HEK293 (cell line): ENCODE results near the gene TIAM2.

Source experiments
- CTCF ChIA-PET: fragments of 350-600 bp; formaldehyde crosslinking; extraction: SDS; loops from one replicate; lab custom pipeline; 2021; ENCODE audit warnings: antibody characterized with exemption; lab: Yijun Ruan, JAX
- POLR2A ChIA-PET: fragments of 300-600 bp; formaldehyde crosslinking; extraction: SDS; loops from one replicate; lab custom pipeline; 2020; ENCODE audit warnings: antibody characterized with exemption, inconsistent platforms; lab: Yijun Ruan, JAX
- H3K27ac ChIP-seq: fragments of 200-500 bp; sonication (Bioruptor generic); 2 replicates; pipeline ENCODE4 v1.5.1; 2014; ENCODE audit warnings: low read depth, low read length, control low read depth, inconsistent platforms; ENCODE audit errors: extremely low read depth
- H3K36me3 ChIP-seq, 2 experiments: fragments of 200-500 bp in 1 of 2; sonication (Bioruptor generic) in 1 of 2; 1 replicate in 1 of 2; 2 replicates in 1 of 2; pipeline ENCODE4 v1.5.1; 2014 to 2017; ENCODE audit warnings: inconsistent platforms in 2 of 2, low read length in 2 of 2; ENCODE audit not compliant: control insufficient read depth in 2 of 2, insufficient read depth in 1 of 2
- H3K4me1 ChIP-seq: fragments of 200-500 bp; sonication (Bioruptor generic); 2 replicates; pipeline ENCODE4 v1.5.1; 2014; ENCODE audit warnings: mild to moderate bottlenecking, low read length, inconsistent platforms; ENCODE audit not compliant: control insufficient read depth, insufficient read depth
- H3K4me3 ChIP-seq: 2 replicates; pipeline ENCODE4 v1.5.1; 2011; ENCODE audit warnings: low read depth, mild to moderate bottlenecking, control low read depth, low read length, moderate library complexity
- H3K9me3 ChIP-seq: fragments of 200-500 bp; sonication (Bioruptor generic); 2 replicates; pipeline ENCODE4 v1.5.1; 2014; ENCODE audit warnings: low read depth, low read length, inconsistent platforms; ENCODE audit not compliant: control insufficient read depth, insufficient read depth
- CTCF ChIP-seq: fragments of 450-650 bp; formaldehyde crosslinking; IDR thresholded peaks from 2 replicates; pipeline ENCODE4 v1.5.1; 2016; ENCODE audit warnings: missing biosample characterization, missing genetic modification characterization
- GLIS2 ChIP-seq: fragments of 450-650 bp; formaldehyde crosslinking; IDR thresholded peaks from 2 replicates; pipeline ENCODE4 v1.5.1; 2016; ENCODE audit warnings: missing biosample characterization, missing genetic modification characterization
- MYNN ChIP-seq: fragments of 450-650 bp; formaldehyde crosslinking; IDR thresholded peaks from 2 replicates; pipeline ENCODE4 v1.5.1; 2016; ENCODE audit warnings: missing biosample characterization, missing genetic modification characterization, borderline replicate concordance
- PRDM1 ChIP-seq: fragments of 450-650 bp; formaldehyde crosslinking; IDR thresholded peaks from 2 replicates; pipeline ENCODE4; 2016; ENCODE audit warnings: missing biosample characterization, missing genetic modification characterization
- PRDM6 ChIP-seq: fragments of 450-650 bp; formaldehyde crosslinking; IDR thresholded peaks from 2 replicates; pipeline ENCODE4 v1.5.1; 2017; ENCODE audit warnings: missing biosample characterization, missing genetic modification characterization
- ZBTB7A ChIP-seq: fragments of 450-650 bp; formaldehyde crosslinking; IDR thresholded peaks from 2 replicates; pipeline ENCODE4 v1.5.1; 2016; ENCODE audit warnings: low read depth, missing biosample characterization, missing genetic modification characterization
- ZNF112 ChIP-seq: fragments of 450-650 bp; formaldehyde crosslinking; IDR thresholded peaks from 2 replicates; pipeline ENCODE4 v1.5.0; 2017; ENCODE audit warnings: missing biosample characterization, missing genetic modification characterization
- ZNF121 ChIP-seq: fragments of 450-650 bp; formaldehyde crosslinking; IDR thresholded peaks from 2 replicates; pipeline ENCODE4 v1.5.1; 2016; ENCODE audit warnings: missing biosample characterization, missing genetic modification characterization
- ZNF133 ChIP-seq: fragments of 450-650 bp; formaldehyde crosslinking; IDR thresholded peaks from 2 replicates; pipeline ENCODE4 v1.5.1; 2016; ENCODE audit warnings: missing biosample characterization, missing genetic modification characterization
- ZNF138 ChIP-seq: fragments of 450-650 bp; formaldehyde crosslinking; IDR thresholded peaks from 2 replicates; pipeline ENCODE4 v1.5.1; 2016; ENCODE audit warnings: missing biosample characterization, missing genetic modification characterization, borderline replicate concordance
- ZNF140 ChIP-seq: fragments of 450-650 bp; formaldehyde crosslinking; IDR thresholded peaks from 2 replicates; pipeline ENCODE4 v1.5.1; 2016; ENCODE audit warnings: missing biosample characterization, missing genetic modification characterization
- ZNF157 ChIP-seq: fragments of 450-650 bp; formaldehyde crosslinking; IDR thresholded peaks from 2 replicates; pipeline ENCODE4 v1.5.1; 2016; ENCODE audit warnings: missing biosample characterization, missing genetic modification characterization
- ZNF19 ChIP-seq: fragments of 450-650 bp; formaldehyde crosslinking; IDR thresholded peaks from 2 replicates; pipeline ENCODE4; 2016; ENCODE audit warnings: missing biosample characterization, missing genetic modification characterization, low read depth
- ZNF211 ChIP-seq: fragments of 450-650 bp; formaldehyde crosslinking; IDR thresholded peaks from 2 replicates; pipeline ENCODE4 v1.5.1; 2016; ENCODE audit warnings: low read depth, missing biosample characterization, missing genetic modification characterization
- ZNF23 ChIP-seq: fragments of 450-650 bp; formaldehyde crosslinking; IDR thresholded peaks from 2 replicates; pipeline ENCODE4 v1.5.1; 2016; ENCODE audit warnings: missing biosample characterization, missing genetic modification characterization, borderline replicate concordance
- ZNF24 ChIP-seq: fragments of 450-650 bp; formaldehyde crosslinking; IDR thresholded peaks from 2 replicates; pipeline ENCODE4 v1.5.1; 2016; ENCODE audit warnings: missing biosample characterization, missing genetic modification characterization
- ZNF248 ChIP-seq: fragments of 450-650 bp; formaldehyde crosslinking; IDR thresholded peaks from 2 replicates; pipeline ENCODE4 v1.5.1; 2017; ENCODE audit warnings: missing biosample characterization, missing genetic modification characterization
- ZNF266 ChIP-seq: fragments of 450-650 bp; formaldehyde crosslinking; IDR thresholded peaks from 2 replicates; pipeline ENCODE4 v1.5.1; 2016; ENCODE audit warnings: missing biosample characterization, missing genetic modification characterization, low read depth
- ZNF302 ChIP-seq: fragments of 450-650 bp; formaldehyde crosslinking; IDR thresholded peaks from 2 replicates; pipeline ENCODE4 v1.5.1; 2016; ENCODE audit warnings: missing biosample characterization, missing genetic modification characterization, low read depth
- ZNF37A ChIP-seq: fragments of 450-650 bp; IDR thresholded peaks from 2 replicates; pipeline ENCODE4 v1.5.1; 2018; ENCODE audit warnings: missing biosample characterization, missing genetic modification characterization
- ZNF423 ChIP-seq: fragments of 450-650 bp; formaldehyde crosslinking; IDR thresholded peaks from 2 replicates; pipeline ENCODE4 v1.5.1; 2016; ENCODE audit warnings: missing biosample characterization, missing genetic modification characterization
- ZNF426 ChIP-seq: fragments of 450-650 bp; formaldehyde crosslinking; IDR thresholded peaks from 2 replicates; pipeline ENCODE4 v1.5.1; 2017; ENCODE audit warnings: missing biosample characterization, missing genetic modification characterization, mild to moderate bottlenecking, inconsistent platforms, moderate library complexity
- ZNF548 ChIP-seq: fragments of 450-650 bp; formaldehyde crosslinking; IDR thresholded peaks from 2 replicates; pipeline ENCODE4 v1.5.1; 2016; ENCODE audit warnings: missing biosample characterization, missing genetic modification characterization
- ZNF561 ChIP-seq: fragments of 450-650 bp; IDR thresholded peaks from 2 replicates; pipeline ENCODE4 v1.5.1; 2018; ENCODE audit warnings: missing biosample characterization, missing genetic modification characterization, borderline replicate concordance
- ZNF580 ChIP-seq: fragments of 450-650 bp; formaldehyde crosslinking; IDR thresholded peaks from 2 replicates; pipeline ENCODE4 v1.5.1; 2016; ENCODE audit warnings: missing biosample characterization, missing genetic modification characterization
- ZNF600 ChIP-seq: fragments of 450-650 bp; formaldehyde crosslinking; IDR thresholded peaks from 2 replicates; pipeline ENCODE4 v1.5.1; 2016; ENCODE audit warnings: missing biosample characterization, missing genetic modification characterization
- ZNF707 ChIP-seq: fragments of 450-650 bp; formaldehyde crosslinking; IDR thresholded peaks from 2 replicates; pipeline ENCODE4 v1.5.1; 2016; ENCODE audit warnings: missing biosample characterization, missing genetic modification characterization
- ZNF777 ChIP-seq: fragments of 450-650 bp; formaldehyde crosslinking; IDR thresholded peaks from 2 replicates; pipeline ENCODE4 v1.5.1; 2017; ENCODE audit warnings: missing biosample characterization, missing genetic modification characterization, borderline replicate concordance
- ZNF792 ChIP-seq: fragments of 450-650 bp; formaldehyde crosslinking; IDR thresholded peaks from 2 replicates; pipeline ENCODE4 v1.5.1; 2016; ENCODE audit warnings: missing biosample characterization, missing genetic modification characterization
- ZNF830 ChIP-seq: fragments of 450-650 bp; IDR thresholded peaks from 2 replicates; pipeline ENCODE4 v1.5.0; 2018; ENCODE audit warnings: missing biosample characterization, missing genetic modification characterization, low read depth, mild to moderate bottlenecking, moderate library complexity
- ZSCAN23 ChIP-seq: fragments of 450-650 bp; formaldehyde crosslinking; IDR thresholded peaks from 2 replicates; pipeline ENCODE4 v1.5.1; 2016; ENCODE audit warnings: missing biosample characterization, missing genetic modification characterization
- TF ChIP-seq, protein P1 (sequence below): fragments of 450-650 bp; formaldehyde crosslinking; IDR thresholded peaks from 2 replicates; pipeline ENCODE4 v1.5.1; 2017; ENCODE audit warnings: missing biosample characterization, missing genetic modification characterization
- TF ChIP-seq, protein P2 (sequence below): fragments of 450-650 bp; formaldehyde crosslinking; IDR thresholded peaks from 2 replicates; pipeline ENCODE4 v1.5.1; 2016; ENCODE audit warnings: missing biosample characterization, missing genetic modification characterization

The TIAM2 gene

GRCh38 chr6:155207223-155207622 is 212.1 kb downstream of the TIAM2 start:
- CTCF ChIA-PET, result interaction anchor here (0.5 to 1.3 kb wide), 3 partner anchors 9 to 930 kb away, joined by 3 to 5 read pairs (median 3); no protein-coding TSS in a partner anchor
- H3K4me1 ChIP-seq, result no peaks in the 10 kb centered on the region
- no peak overlapping the region for H3K4me3 ChIP-seq
- POLR2A ChIA-PET, result no interaction called here
- H3K9me3 ChIP-seq, result no peaks in the 10 kb centered on the region
- H3K27ac ChIP-seq, result no peak overlapping the region
- TF ChIP-seq ZNF302 (tag by site-specific recombination) (no peak), ZNF138 (no peak), ZNF580 (tag by site-specific recombination) (no peak), ZNF426 (tag by site-specific recombination) (no peak), ZNF112 (no peak), ZNF121 (tag by site-specific recombination) (no peak), ZNF600 (tag by site-specific recombination) (no peak), PRDM6 (tag by site-specific recombination) (no peak), CTCF (no peak), ZNF548 (no peak), ZSCAN23 (tag by site-specific recombination) (no peak), GLIS2 (no peak), ZNF37A (tag by site-specific recombination) (no peak), ZNF19 (no peak)
- TF ChIP-seq, protein P1, sequence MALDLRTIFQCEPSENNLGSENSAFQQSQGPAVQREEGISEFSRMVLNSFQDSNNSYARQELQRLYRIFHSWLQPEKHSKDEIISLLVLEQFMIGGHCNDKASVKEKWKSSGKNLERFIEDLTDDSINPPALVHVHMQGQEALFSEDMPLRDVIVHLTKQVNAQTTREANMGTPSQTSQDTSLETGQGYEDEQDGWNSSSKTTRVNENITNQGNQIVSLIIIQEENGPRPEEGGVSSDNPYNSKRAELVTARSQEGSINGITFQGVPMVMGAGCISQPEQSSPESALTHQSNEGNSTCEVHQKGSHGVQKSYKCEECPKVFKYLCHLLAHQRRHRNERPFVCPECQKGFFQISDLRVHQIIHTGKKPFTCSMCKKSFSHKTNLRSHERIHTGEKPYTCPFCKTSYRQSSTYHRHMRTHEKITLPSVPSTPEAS (tag by site-specific recombination), result no peak
- peaks cover 0 to 5% of the 10 kb centered on the region in 2 experiments; a peak in 2 of 3 replicates for H3K36me3 ChIP-seq

DNA sequence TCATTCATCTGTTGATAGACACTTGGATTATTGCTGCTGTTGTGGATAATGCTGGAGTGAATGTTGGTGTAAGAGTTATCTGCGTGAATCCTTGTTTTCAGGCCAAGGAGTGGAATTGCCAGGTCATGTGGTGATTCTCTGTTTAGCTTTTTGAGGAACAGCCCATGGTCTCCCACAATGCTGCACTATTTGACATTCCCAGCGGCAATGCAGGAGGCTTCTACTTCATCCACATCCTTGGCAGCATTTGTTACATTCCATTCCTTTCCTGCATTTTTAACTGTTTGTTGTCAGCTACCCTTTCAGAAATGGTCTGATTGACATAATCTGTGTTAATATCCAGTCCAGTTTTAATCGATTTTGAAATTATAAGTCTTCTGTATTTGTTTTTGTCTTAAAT is 217.0 kb downstream of the TIAM2 start:
- Histone ChIP-seq H3K4me3 (no peak overlapping the region), H3K36me3 (peaks cover 0 to 5% of the 10 kb centered on the region in 2 experiments; a peak in 2 of 3 replicates), H3K4me1 (no peaks in the 10 kb centered on the region), H3K9me3 (no peaks in the 10 kb centered on the region), H3K27ac (no peak overlapping the region)
- ChIA-PET POLR2A (no interaction called here), CTCF (interaction anchor here (0.6 to 1.1 kb wide), 2 partner anchors 18 to 1265 kb away, joined by 3 to 4 read pairs; no protein-coding TSS in a partner anchor)
- TF ChIP-seq ZBTB7A, result no peak
- TF ChIP-seq ZNF24 (tag by site-specific recombination), result no peak
- TF ChIP-seq ZNF23 (tag by site-specific recombination), result no peak
- TF ChIP-seq ZNF561 (tag by site-specific recombination), result no peak
- no peak for TF ChIP-seq ZNF423
- TF ChIP-seq MYNN (tag by site-specific recombination), result no peak
- no peak for TF ChIP-seq ZNF157 (tag by site-specific recombination)
- no peak for TF ChIP-seq ZNF707 (tag by site-specific recombination)
- no peak for TF ChIP-seq ZNF248
- no peak for TF ChIP-seq ZNF140 (tag by site-specific recombination)
- no peak for TF ChIP-seq ZNF266
- no peak for TF ChIP-seq ZNF792 (tag by site-specific recombination)
- TF ChIP-seq PRDM1, result no peak
- TF ChIP-seq, protein P2, sequence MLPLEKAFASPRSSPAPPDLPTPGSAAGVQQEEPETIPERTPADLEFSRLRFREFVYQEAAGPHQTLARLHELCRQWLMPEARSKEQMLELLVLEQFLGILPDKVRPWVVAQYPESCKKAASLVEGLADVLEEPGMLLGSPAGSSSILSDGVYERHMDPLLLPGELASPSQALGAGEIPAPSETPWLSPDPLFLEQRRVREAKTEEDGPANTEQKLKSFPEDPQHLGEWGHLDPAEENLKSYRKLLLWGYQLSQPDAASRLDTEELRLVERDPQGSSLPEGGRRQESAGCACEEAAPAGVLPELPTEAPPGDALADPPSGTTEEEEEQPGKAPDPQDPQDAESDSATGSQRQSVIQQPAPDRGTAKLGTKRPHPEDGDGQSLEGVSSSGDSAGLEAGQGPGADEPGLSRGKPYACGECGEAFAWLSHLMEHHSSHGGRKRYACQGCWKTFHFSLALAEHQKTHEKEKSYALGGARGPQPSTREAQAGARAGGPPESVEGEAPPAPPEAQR (tag by site-specific recombination), result no peak
- TF ChIP-seq ZNF133 (tag by site-specific recombination), result no peak
- no peak for TF ChIP-seq ZNF777
- no peak for TF ChIP-seq ZNF830 (tag by site-specific recombination)
- TF ChIP-seq ZNF211 (tag by site-specific recombination), result no peak
